ENCODE measurements around the gene KIR2DL1.
"Not testable (repeated sequence)": the region's sequence is repeated elsewhere in the genome, so short reads cannot be mapped to it uniquely, and the experiment has no call there.

KIR2DL1 gene

GRCh38 chr19:54728167-54728566 lies 41.4 kb upstream of the KIR2DL1 start:
- Histone ChIP-seq H4K20me1 (ENCODE audit: insufficient read depth) (no peaks in the 10 kb centered on the region), H3K27ac (no peak overlapping the region), H3K9ac (no peak overlapping the region), H3K27me3 (ENCODE audit: insufficient read depth, low read depth) (peaks cover 4% of the 10 kb centered on the region; the same call in 1 of the 2 replicates), H3K4me3 (IDR thresholded peaks at IDR 0.05; ENCODE audit: insufficient read depth, low read depth, low read length) (no peak overlapping the region), H3K4me2 (no peak overlapping the region), H3K4me1 (ENCODE audit: low read depth, poor library complexity, severe bottlenecking) (no peaks in the 10 kb centered on the region), H3K36me3 (ENCODE audit: insufficient read depth) (no peaks in the 10 kb centered on the region), H3K79me2 (ENCODE audit: insufficient read depth, low read depth) (no peaks in the 10 kb centered on the region), H2AFZ (ENCODE audit: low read depth) (no peak overlapping the region)
- TF ChIP-seq CTCF (conservative IDR thresholded peaks at IDR 0.05; ENCODE audit: low read depth, low read length) = no peak

- Histone ChIP-seq H3K27ac (no peak overlapping the region), H3K4me2 (no peak overlapping the region), H3K4me3 (IDR thresholded peaks at IDR 0.05; ENCODE audit: insufficient read depth, low read depth, low read length) (no peak overlapping the region), H3K36me3 (ENCODE audit: insufficient read depth) (no peaks in the 10 kb centered on the region), H3K27me3 (ENCODE audit: insufficient read depth, low read depth) (peaks cover 4% of the 10 kb centered on the region; the same call in 1 of the 2 replicates), H3K79me2 (ENCODE audit: insufficient read depth, low read depth) (no peaks in the 10 kb centered on the region), H3K9ac (no peak overlapping the region), H4K20me1 (ENCODE audit: insufficient read depth) (no peaks in the 10 kb centered on the region), H3K4me1 (ENCODE audit: low read depth, poor library complexity, severe bottlenecking) (no peaks in the 10 kb centered on the region), H2AFZ (ENCODE audit: low read depth) (no peak overlapping the region)
- TF ChIP-seq CTCF (conservative IDR thresholded peaks at IDR 0.05; ENCODE audit: low read depth, low read length) = no peak
These were observed 40.0 kb upstream of the KIR2DL1 start for GRCh38 chr19:54729416-54730188.

GRCh38 chr19:54731191-54731590 lies 38.4 kb upstream of the KIR2DL1 start:
- no peaks in the 10 kb centered on the region for H4K20me1 ChIP-seq (ENCODE audit: insufficient read depth)
- no peaks in the 10 kb centered on the region for H3K4me1 ChIP-seq (ENCODE audit: low read depth, poor library complexity, severe bottlenecking)
- peaks cover 4% of the 10 kb centered on the region; the same call in 1 of the 2 replicates for H3K27me3 ChIP-seq (ENCODE audit: insufficient read depth, low read depth)
- no peak overlapping the region for H2AFZ ChIP-seq (ENCODE audit: low read depth)
- no peaks in the 10 kb centered on the region for H3K79me2 ChIP-seq (ENCODE audit: insufficient read depth, low read depth)
- H3K27ac ChIP-seq = no peak overlapping the region
- no peak overlapping the region for H3K9ac ChIP-seq
- TF ChIP-seq CTCF (conservative IDR thresholded peaks at IDR 0.05; ENCODE audit: low read depth, low read length) = no peak
- no peak overlapping the region for H3K4me2 ChIP-seq
- H3K4me3 ChIP-seq (IDR thresholded peaks at IDR 0.05; ENCODE audit: insufficient read depth, low read depth, low read length) = no peak overlapping the region
- H3K36me3 ChIP-seq (ENCODE audit: insufficient read depth) = no peaks in the 10 kb centered on the region

- not testable (repeated sequence) for H3K27ac ChIP-seq; H3K9ac ChIP-seq; H4K20me1 ChIP-seq (ENCODE audit: insufficient read depth); H2AFZ ChIP-seq (ENCODE audit: low read depth); H3K4me1 ChIP-seq (ENCODE audit: low read depth, poor library complexity, severe bottlenecking); H3K79me2 ChIP-seq (ENCODE audit: insufficient read depth, low read depth); H3K27me3 ChIP-seq (ENCODE audit: insufficient read depth, low read depth); H3K4me3 ChIP-seq (IDR thresholded peaks at IDR 0.05; ENCODE audit: insufficient read depth, low read depth, low read length); H3K4me2 ChIP-seq; H3K36me3 ChIP-seq (ENCODE audit: insufficient read depth)
These were observed 31.3 kb upstream of the KIR2DL1 start, which contains the start of gene KIR2DL3 for GRCh38 chr19:54738306-54738705. KIR2DL3 (plus strand) TSS chr19:54738513; CDS start chr19:54738546, 33 bp downstream.

- H3K36me3 ChIP-seq (ENCODE audit: insufficient read depth) = no peaks in the 10 kb centered on the region
- no peaks in the 10 kb centered on the region for H3K4me1 ChIP-seq (ENCODE audit: low read depth, poor library complexity, severe bottlenecking)
- no peak for TF ChIP-seq CTCF (conservative IDR thresholded peaks at IDR 0.05; ENCODE audit: low read depth, low read length)
- no peak overlapping the region for H3K9ac ChIP-seq
- H3K79me2 ChIP-seq (ENCODE audit: insufficient read depth, low read depth) = no peaks in the 10 kb centered on the region
- peaks cover 7% of the 10 kb centered on the region; the same call in 1 of the 2 replicates for H3K27me3 ChIP-seq (ENCODE audit: insufficient read depth, low read depth)
- no peak overlapping the region for H2AFZ ChIP-seq (ENCODE audit: low read depth)
- H3K4me2 ChIP-seq = no peak overlapping the region
- no peak overlapping the region for H3K27ac ChIP-seq
- no peak overlapping the region for H3K4me3 ChIP-seq (IDR thresholded peaks at IDR 0.05; ENCODE audit: insufficient read depth, low read depth, low read length)
- no peaks in the 10 kb centered on the region for H4K20me1 ChIP-seq (ENCODE audit: insufficient read depth)
These were observed 30.9 kb upstream of the KIR2DL1 start for GRCh38 chr19:54738715-54739114.
